Stimulated activated CD8-positive, alpha-beta memory T cell treated with anti-CD3 and anti-CD28 coated beads, Interleukin-15, amount 100 ng/mL, for 4 hours (primary cell): Measurements from ENCODE around the gene FNDC3B.

ENCODE experiments used
- DNase-seq, 2 donors: peaks; one replicate each; pipeline ENCODE4 v3.0.0-alpha.2; 2020; ENCODE audit warnings: low read depth in 2 of 2

FNDC3B gene

DNA sequence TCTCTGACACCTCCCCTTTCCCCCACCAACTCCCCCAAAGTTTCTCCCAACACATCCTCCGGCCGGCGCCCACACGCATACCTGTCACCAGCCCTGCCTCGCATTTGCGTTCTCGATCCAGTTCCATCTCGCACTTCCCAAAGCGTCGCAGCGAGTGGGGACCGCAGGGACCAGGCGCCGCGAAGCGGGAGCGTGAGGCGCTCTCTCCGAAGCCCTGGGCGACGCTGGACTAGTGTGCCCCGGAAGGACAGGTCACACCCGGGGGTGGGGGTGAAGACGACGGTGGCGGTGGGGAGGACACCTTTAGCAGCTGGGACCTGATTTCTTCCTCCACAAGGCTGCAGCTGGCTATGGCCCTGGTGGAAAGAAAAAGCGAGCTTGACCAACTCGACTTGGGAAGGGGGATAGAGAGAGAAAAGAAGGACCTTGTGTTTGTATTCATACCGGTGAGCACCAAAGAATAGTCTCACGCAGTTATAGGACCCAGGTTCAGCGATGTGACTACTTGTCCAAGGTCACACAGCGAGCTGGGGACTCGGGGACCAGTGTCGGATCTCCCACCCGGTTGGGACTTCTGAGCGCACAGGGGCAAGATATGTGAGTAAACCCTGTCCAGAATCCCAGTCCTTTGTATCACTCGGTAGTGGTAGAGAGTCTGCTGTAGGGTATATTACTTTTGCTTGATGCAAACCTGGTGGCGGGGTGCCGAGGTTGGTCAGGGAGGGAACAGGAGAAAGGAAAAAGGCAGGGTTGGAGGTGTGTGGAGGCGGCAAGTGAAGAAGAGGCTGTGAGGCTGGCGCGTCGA, 409.5 kb downstream of the FNDC3B start:
- DNase-seq, result no peak

DNA sequence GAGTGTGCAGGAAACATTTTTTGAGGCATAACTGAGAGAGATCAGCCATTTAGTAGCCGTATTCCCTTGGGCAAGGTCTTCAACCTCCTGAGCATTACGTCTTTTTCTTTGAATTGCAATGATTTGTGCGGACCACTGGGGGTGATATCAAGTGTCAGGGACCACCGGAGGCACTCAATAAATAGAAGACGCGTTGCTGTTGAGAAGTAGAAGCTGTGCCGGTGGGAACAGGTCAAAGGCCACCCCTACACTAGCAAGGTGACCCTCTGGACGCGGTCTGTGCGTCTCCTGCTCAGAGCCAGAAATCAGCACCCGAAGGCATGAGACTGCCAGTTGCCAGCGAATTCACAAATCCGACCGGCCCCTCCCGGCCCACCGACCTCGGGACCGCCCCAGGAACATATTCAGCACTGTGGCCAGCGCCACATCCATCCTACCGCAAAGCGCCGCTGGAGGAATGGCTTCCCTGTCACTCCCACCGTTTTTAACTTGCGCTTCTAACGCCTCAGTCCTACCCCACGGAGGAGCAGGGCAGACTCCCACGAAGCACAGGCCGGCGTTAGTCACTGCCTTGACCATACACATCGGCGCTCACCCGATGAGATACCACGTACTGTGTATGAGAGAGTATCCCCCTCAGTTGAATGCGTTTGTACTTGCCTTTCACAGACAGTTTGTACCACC, 410.2 kb downstream of the FNDC3B start:
- DNase-seq, result no peak
